GM21360 (cell line): Measurements from ENCODE around the gene RPL9.
A peak's percentile ranks its signal among the peaks of the same experiment; 100 is the strongest.
"Not testable (repeated sequence)": the region's sequence is repeated elsewhere in the genome, so short reads cannot be mapped to it uniquely, and the experiment has no call there.

ENCODE experiments used
- ATAC-seq: cut with Tn5 transposase; IDR thresholded peaks from one replicate; pipeline ENCODE4 v1.9.1; 2021; ENCODE audit warnings: mild to moderate bottlenecking, moderate library complexity; ENCODE audit not compliant: unreplicated experiment

Gene RPL9

GRCh38 chr4:39458505-39459300 lies at the start of gene RPL9, which contains the start of gene LIAS:
Gene RPL9 (minus strand): TSS chr4:39458922. CDS start chr4:39458439, 483 bp downstream.
Gene LIAS (plus strand): TSS chr4:39459056. CDS start chr4:39459118, 62 bp downstream.
- ATAC-seq, result peak; percentile 84

DNA sequence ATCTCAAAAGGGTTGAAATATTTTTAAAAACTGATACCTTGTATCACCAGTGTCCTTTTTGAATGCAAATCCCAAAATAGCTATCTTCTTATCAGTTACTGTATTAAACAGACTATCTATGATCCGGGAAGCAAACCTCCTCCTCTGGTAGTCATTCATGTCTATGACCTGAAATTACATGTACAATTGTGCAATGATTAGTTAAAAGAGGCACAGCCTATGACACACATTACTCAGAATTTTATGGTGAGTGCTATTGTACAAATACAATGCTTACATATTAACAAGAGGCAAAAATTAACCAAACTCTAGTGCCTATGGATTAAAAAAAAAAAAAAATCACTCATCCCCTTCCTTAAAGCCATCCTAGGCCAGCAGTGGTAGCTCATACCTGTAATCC lies 46.9 kb upstream of the RPL9 start:
- ATAC-seq, result no peak

DNA sequence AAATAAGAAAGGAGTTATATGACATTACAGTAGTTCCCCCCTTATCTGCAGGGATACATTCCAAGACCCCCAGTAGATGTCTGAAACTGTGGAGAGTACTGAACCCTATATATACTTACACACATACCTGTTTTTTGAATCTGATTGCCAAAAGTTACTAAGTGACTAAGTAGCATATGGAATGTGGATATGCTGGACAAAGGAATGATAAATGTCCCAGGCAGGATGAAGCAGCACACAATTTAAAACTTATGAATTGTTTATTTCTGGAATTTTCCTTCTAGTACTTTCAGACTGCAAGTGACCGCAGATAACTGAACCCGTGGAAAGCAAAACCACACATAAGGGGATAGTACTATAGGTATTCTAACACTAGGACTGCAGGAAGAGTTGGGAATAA lies 45.8 kb upstream of the RPL9 start:
- ATAC-seq, result no peak

DNA sequence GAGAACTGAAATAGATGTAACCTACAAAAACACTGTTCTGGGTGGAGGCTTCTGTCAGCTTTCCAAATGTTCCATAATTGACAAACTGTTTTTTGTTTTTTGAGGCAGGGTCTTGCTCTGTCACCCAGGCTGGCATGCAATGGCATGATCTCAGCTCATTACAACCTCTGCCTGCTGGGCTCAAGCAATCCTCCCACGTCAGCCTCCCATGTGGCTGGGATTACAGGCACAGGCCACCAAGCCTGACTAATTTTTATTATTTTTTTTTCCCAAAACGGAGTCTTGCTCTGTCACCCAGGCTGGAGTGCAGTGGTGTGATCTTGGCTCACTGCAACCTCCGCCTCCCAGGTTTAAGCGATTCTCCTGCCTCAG lies 43.9 kb upstream of the RPL9 start:
- not testable (repeated sequence) for ATAC-seq

GRCh38 chr4:39502019-39502663 lies 43.4 kb upstream of the RPL9 start:
- ATAC-seq, result no peak

DNA sequence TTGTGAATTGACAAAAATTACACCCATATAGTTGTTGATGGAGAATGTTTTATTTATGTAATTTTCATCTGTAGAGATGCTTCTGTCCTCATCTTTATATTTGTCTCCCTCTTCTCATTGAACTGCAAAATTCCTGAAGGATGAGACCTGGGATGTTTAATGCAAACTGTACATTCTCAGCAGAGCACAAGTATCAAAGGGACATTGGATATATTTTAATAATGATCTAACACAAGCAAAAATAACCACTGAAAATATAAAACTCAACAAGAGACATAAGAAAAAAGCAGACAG lies 40.0 kb upstream of the RPL9 start:
- ATAC-seq, result no peak

DNA sequence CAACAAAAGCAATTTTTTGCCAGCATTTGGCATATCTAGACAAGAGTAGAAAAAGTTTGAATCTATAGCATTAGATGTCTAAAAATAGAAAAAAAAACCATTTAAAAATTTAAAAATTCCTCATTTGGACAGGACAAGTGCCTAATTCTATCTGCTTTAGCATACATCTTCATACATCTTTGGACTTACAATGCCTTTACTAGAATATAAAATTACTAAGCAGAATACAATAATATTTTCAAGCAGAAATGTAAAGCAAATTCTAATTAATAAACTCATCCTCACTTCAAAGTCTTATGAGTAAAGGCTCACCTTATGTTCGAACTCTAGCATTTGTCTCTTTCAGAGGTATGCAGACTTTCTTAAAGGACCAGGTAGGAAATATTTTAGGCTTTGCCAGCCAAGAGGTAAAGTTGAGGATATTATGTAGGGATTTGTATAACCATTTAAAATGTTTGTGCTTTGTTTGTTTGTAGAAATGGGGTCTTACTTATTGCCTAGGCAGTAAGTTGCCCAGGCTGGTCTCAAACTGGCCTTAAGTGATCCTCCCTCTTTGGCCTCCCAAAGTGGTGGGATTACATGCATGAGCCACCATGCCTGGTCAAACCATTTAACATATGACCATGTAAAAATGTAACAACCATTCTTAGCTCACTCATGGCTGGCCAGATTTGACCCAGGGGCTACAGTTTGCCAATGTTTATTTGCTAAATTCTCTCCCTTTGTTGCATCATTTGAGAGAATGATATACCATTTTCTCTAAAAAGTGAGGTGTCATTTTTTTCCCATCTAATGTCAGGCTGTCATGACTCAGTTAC lies 39.4 kb upstream of the RPL9 start:
- no peak for ATAC-seq

DNA sequence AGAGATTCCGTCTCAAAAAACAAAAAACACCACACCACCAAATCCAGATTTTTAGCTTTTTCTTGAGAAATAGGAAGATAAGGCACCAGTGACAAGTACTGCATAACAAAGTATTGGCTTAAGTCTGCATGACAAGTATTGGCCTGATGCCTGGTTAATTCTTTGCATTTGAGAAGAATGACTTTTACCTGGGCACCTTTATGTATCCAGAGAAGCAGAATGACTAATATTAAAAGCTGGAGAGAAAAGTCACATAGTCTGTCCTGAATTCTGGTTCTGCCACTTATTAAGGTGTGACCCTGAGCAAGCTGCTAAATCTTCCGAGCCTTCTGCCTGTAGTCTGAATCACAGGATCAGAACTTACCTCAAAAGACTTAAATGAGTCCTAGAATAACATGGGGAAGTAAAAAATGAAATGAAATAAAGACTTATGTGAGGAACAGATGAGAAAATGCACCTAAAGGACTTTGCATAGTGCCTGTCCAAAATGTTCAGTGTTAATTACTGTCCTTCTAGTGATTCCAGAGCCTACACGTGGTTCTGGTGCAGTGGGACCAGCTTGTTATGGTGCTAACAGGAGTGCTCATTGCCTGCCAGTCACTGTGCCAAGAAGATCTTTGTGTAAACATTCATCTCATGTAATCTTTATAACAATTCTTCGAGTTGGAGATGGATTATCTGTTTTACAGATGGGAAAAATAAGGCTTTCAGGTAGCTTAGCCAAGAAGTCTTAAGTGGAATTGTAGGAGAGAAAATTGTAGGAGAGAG lies 36.9 kb upstream of the RPL9 start:
- no peak for ATAC-seq

DNA sequence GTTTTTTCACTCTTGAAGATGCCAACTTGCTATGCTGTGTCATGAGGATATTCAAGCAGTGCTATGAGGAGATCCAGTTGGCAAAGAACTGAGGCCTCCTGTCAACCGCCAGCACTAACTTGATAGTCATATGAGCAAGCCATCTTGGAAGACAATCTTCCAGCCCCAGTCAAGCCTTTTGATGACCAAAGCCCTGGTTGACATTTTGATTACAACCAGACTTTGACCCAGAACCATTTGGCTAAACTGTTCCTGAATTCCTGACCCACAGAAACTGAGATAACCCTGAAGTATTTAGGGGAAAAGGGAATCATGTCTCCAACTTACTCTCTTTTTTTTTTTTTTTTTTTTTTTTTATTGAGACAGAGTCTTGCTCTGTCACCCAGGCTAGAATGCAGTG lies 35.6 kb upstream of the RPL9 start:
- no peak for ATAC-seq

DNA sequence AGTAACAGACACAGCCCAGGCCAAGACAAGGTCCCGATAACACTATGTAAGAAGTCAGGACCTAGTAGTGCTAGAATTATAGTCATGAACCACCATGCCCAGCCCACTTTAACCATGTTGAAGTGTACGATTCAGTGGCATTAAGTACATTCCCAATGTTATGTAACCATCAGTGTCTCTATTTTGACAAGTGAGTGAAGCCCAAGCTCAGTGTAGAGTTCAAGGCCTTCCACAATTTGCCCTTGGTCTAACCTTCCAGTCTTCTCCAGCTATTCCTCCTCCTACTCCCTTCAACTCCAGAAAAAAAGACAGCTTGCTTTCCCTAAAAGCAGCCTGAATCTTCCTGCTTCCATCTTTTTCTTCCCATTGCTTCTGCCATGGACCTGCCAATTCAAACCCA lies 31.6 kb upstream of the RPL9 start:
- no peak for ATAC-seq

GRCh38 chr4:39486221-39486804 lies 27.6 kb upstream of the RPL9 start:
- no peak for ATAC-seq

DNA sequence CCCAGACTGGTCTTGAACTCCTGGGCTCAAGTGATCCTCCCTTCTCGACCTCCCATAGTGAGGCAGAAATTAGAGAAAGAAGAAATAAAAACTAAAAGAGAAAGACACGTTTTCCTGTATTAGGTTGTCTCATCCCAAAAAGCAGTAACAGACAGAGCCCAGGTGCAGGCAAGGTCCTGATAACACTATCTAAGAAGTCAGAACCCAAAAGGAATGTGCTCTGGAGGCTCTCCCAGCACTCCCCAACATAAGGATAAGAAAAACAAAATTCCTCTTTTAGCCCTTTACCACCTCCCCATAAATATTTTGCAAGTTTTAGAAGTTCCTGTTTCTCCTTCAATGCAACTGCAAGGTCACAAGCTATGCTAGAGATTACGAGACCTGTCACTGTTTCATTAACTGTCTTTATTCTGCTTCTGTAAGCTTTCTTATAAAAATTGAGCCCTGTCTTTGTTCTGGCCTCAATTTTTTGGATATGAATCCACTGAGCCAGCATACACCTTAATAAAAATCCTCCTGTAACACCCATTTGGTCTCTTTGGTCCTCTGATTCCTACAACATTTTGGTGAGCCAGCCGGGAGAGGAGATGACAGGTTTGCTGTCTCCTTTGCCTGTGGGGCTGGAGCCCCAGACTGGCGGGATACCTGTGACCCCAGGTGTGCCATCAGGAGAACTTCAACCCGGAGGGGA lies 26.0 kb upstream of the RPL9 start:
- no peak for ATAC-seq

GRCh38 chr4:39480902-39481695 lies 22.4 kb upstream of the RPL9 start:
- no peak for ATAC-seq

DNA sequence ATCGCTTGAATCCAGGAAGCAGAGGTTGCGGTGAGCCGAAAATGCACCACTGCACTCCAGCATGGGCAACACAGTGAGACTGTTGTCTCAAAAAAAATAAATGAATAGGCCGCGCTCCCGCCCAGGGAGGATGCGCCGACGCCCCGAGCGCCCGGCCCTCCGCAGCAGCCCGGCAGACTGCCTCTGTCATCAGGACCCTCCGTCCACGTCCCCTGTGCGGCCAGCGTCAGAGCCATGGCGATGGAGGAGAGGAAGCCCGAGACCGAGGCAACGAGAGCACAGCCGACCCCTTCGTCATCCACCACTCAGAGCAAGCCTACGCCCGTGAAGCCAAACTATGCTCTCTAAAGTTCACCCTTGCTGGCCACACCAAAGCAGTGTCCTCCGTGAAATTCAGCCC lies 21.5 kb upstream of the RPL9 start:
- no peak for ATAC-seq

DNA sequence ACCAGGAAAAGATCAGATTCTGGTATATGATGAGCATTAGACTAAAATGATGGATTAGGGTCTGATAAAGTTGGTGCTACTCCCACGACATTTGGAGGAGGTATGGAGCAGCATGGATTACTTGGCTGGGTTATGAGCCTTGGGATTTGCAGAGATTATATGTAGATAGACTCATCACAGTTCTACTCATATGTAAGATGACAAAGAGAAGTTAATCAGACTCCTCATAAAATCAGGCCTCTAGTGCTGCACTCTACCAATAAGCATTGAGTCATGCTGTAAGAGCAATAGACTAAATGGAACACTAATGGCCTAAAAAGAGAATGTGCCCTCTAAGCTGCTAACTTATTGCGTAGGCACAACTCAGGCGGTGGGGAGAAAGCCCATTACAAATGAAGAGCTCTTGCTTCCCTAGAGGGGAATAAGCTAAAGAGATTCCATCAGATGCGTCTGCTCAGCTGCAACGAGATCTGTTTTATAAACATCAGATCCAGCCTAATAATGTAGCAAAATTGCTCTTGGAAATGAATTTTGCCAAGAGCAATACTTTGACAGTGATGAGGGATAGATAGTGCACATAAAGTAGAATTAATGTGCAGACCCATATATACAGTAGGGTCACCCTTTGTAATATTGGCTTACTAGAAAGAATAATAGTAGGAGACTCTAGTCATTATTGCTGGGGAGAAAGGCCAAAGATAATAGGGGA lies 17.6 kb upstream of the RPL9 start:
- no peak for ATAC-seq

DNA sequence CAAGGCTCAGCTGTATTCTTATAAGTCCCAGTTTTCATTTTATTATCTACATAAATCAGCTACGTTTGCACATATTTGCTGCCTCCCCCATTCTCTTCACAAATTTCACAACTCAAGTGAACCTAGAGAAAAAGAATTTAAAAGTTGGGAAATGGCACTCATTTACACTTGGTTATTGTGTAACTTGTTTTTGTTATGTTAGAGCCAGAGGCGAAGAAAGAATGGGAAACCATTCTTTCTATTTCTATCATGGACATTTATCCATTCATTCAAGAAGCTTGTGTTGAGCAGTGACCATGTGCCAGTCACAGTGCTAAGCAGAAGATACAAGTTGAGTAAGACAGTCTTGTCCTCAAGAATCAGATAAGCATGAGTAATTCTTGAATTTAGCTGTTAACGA lies 13.7 kb upstream of the RPL9 start:
- no peak for ATAC-seq

DNA sequence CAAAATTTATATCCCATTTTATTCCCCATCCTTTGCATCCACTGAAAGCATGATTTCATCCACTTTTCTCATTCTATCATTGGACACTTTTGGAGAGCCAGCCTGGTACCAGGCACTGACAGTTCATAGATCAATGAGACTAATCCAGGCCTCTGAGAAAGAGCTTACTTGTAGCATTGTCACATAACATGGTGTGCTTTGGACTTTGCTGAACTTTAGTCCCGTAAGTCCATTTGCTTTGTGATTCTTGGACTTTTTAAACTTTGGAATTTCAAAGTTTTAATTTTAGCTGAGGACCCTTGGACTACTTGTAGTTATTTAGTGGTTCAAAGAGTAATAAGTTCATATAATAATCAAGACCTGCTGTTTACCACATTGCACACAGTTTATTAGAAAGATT lies 11.7 kb upstream of the RPL9 start:
- no peak for ATAC-seq

GRCh38 chr4:39469429-39470077 lies 10.8 kb upstream of the RPL9 start:
- ATAC-seq, result peak; percentile 82
